Neural cell (in vitro differentiated cells): ENCODE measurements around the gene TGM1. TPM values are rescaled to one million over a fixed set of nuclear protein-coding genes. Genes with fewer than 3 reads are reported as not detected.

Experiments used
- H2AFZ ChIP-seq: fragments of 200-600, 300-800 bp; sonication (generic), shearing (Covaris generic); 2 replicates; pipeline ENCODE4 v1.6.0; 2014; ENCODE audit warnings: low read depth, mild to moderate bottlenecking, antibody characterized with exemption, low read length, moderate library complexity
- H3F3A ChIP-seq: fragments of 200-600 bp; shearing (Covaris generic); 2 replicates; pipeline ENCODE4 v1.6.1; 2016; ENCODE audit warnings: mild to moderate bottlenecking, moderate library complexity, mixed read lengths, antibody characterized with exemption, low read length; ENCODE audit not compliant: insufficient read depth, poor library complexity, severe bottlenecking
- H3K27ac ChIP-seq: fragments of 200-600, 300-800 bp; sonication (generic), shearing (Covaris generic); 2 replicates; pipeline ENCODE4 v1.5.1; 2014; ENCODE audit warnings: mild to moderate bottlenecking, low read length, moderate library complexity
- H3K27me3 ChIP-seq: fragments of 300-800, 200-600 bp; sonication (generic), shearing (Covaris generic); 2 replicates; pipeline ENCODE4 v1.6.0; 2014; ENCODE audit warnings: mild to moderate bottlenecking, low read depth, low read length, moderate library complexity; ENCODE audit not compliant: insufficient read depth
- H3K36me3 ChIP-seq: fragments of 300-800, 200-600 bp; sonication (generic), shearing (Covaris generic); 2 replicates; pipeline ENCODE4 v1.5.1; 2014; ENCODE audit warnings: mild to moderate bottlenecking, antibody characterized with exemption, low read length, moderate library complexity; ENCODE audit not compliant: insufficient read depth
- H3K4me2 ChIP-seq: fragments of 300-800, 200-600 bp; sonication (generic), shearing (Covaris generic); 2 replicates; pipeline ENCODE4 v1.6.0; 2014; ENCODE audit warnings: mild to moderate bottlenecking, low read length
- H3K4me3 ChIP-seq: fragments of 300-800, 200-600 bp; sonication (generic), shearing (Covaris generic); 2 replicates; pipeline ENCODE4 v1.5.1; 2014; ENCODE audit warnings: mild to moderate bottlenecking, low read length, moderate library complexity
- H3K79me2 ChIP-seq: fragments of 200-600 bp; shearing (Covaris generic); replicated peaks from 2 replicates; pipeline ENCODE4 v1.6.0; 2014; ENCODE audit warnings: mild to moderate bottlenecking, low read length, moderate library complexity; ENCODE audit not compliant: insufficient read depth
- H3K9ac ChIP-seq: fragments of 300-800, 200-600 bp; sonication (generic), shearing (Covaris generic); 2 replicates; pipeline ENCODE4 v1.6.1; 2016; ENCODE audit warnings: mild to moderate bottlenecking, low read length, mixed read lengths
- H3K9me2 ChIP-seq: fragments of 200-600 bp; shearing (Covaris generic); 2 replicates; pipeline ENCODE4 v1.6.1; 2016; ENCODE audit warnings: mild to moderate bottlenecking, low read length, mixed read lengths; ENCODE audit not compliant: insufficient read depth
- H3K9me3 ChIP-seq: fragments of 200-600, 300-800 bp; sonication (generic), shearing (Covaris generic); 2 replicates; pipeline ENCODE4 v1.6.1; 2016; ENCODE audit warnings: mild to moderate bottlenecking, mixed run types, low read length, moderate library complexity, mixed read lengths
- H4K20me1 ChIP-seq: fragments of 200-600 bp; shearing (Covaris generic); 2 replicates; pipeline ENCODE4 v1.6.1; 2016; ENCODE audit warnings: mild to moderate bottlenecking, mixed run types; ENCODE audit not compliant: insufficient read depth
- EP300 ChIP-seq: fragments of 450-650 bp; conservative IDR thresholded peaks from 2 replicates; pipeline ENCODE4 v1.6.1; 2014; ENCODE audit warnings: antibody characterized with exemption, mild to moderate bottlenecking, moderate library complexity; ENCODE audit not compliant: poor library complexity, severe bottlenecking
- EZH2 ChIP-seq: fragments of 200-600, 300-800 bp; shearing (Covaris generic), sonication (generic); IDR thresholded peaks from 2 replicates; pipeline ENCODE4 v1.6.1; 2014; ENCODE audit warnings: antibody characterized with exemption, low read length, borderline replicate concordance, mild to moderate bottlenecking; ENCODE audit not compliant: insufficient read depth, poor library complexity, severe bottlenecking
- MXI1 ChIP-seq: fragments of 450-650 bp; conservative IDR thresholded peaks from 2 replicates; pipeline ENCODE4 v1.6.1; 2014; ENCODE audit warnings: antibody characterized with exemption, mild to moderate bottlenecking; ENCODE audit not compliant: poor library complexity, severe bottlenecking
- POLR2AphosphoS5 ChIP-seq: IDR thresholded peaks from 2 replicates; pipeline ENCODE4 v1.6.1; 2012
- RAD21 ChIP-seq: fragments of 450-650 bp; conservative IDR thresholded peaks from 2 replicates; pipeline ENCODE4 v1.6.1; 2014; ENCODE audit warnings: antibody characterized with exemption, mild to moderate bottlenecking, moderate library complexity
- SMC3 ChIP-seq: fragments of 450-650 bp; conservative IDR thresholded peaks from 2 replicates; pipeline ENCODE4 v1.6.1; 2014; ENCODE audit warnings: antibody characterized with exemption, mild to moderate bottlenecking, moderate library complexity; ENCODE audit not compliant: poor library complexity
- TAF1 ChIP-seq: IDR thresholded peaks from 2 replicates; pipeline ENCODE4 v1.6.1; 2012; ENCODE audit warnings: low read depth
- polyA plus RNA-seq: library from polyadenylated mRNA; depleted of rRNA; stranded (reverse); fragments of >200 nt; gene quantifications from 2 replicates; pipeline ENCODE4 v1.2.3, GENCODE V29; 2014
- TF ChIP-seq, protein P1 (sequence below): fragments of 450-650 bp; IDR thresholded peaks from 2 replicates; pipeline ENCODE4 v1.5.1; 2014; ENCODE audit warnings: antibody characterized with exemption, mild to moderate bottlenecking, moderate library complexity; ENCODE audit not compliant: poor library complexity, severe bottlenecking
- TF ChIP-seq, protein P2 (sequence below): IDR thresholded peaks from 2 replicates; pipeline ENCODE4 v1.6.1; 2012; ENCODE audit warnings: borderline replicate concordance

TGM1 gene
- polyA plus RNA-seq, 1 donor from 2014 or later, result 3.6 TPM

DNA sequence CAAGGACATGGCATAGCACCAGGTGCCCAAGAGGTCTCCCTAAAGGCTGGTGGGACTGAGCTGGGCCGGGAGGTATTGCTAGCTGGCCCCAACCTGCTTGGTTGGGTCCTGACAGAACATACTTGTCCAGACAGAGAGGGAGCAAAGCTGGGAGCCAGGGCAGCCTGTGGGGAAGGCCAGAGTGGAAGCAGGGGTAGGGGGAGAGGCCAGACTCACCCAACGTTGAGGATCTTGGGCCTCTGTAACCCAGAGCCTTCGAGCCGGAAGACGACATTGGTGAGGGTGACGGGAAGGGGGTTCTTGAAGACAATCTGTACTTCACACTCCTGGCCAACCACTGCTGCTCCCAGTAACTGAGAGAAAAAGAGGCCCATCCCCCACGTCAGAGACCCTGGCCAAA, 9.0 kb downstream of the TGM1 start:
- TF ChIP-seq TAF1, result no peak
- no peak for TF ChIP-seq RAD21
- TF ChIP-seq, protein P1, sequence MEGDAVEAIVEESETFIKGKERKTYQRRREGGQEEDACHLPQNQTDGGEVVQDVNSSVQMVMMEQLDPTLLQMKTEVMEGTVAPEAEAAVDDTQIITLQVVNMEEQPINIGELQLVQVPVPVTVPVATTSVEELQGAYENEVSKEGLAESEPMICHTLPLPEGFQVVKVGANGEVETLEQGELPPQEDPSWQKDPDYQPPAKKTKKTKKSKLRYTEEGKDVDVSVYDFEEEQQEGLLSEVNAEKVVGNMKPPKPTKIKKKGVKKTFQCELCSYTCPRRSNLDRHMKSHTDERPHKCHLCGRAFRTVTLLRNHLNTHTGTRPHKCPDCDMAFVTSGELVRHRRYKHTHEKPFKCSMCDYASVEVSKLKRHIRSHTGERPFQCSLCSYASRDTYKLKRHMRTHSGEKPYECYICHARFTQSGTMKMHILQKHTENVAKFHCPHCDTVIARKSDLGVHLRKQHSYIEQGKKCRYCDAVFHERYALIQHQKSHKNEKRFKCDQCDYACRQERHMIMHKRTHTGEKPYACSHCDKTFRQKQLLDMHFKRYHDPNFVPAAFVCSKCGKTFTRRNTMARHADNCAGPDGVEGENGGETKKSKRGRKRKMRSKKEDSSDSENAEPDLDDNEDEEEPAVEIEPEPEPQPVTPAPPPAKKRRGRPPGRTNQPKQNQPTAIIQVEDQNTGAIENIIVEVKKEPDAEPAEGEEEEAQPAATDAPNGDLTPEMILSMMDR, result no peak
- TF ChIP-seq MXI1, result no peak
- TF ChIP-seq, protein P2, sequence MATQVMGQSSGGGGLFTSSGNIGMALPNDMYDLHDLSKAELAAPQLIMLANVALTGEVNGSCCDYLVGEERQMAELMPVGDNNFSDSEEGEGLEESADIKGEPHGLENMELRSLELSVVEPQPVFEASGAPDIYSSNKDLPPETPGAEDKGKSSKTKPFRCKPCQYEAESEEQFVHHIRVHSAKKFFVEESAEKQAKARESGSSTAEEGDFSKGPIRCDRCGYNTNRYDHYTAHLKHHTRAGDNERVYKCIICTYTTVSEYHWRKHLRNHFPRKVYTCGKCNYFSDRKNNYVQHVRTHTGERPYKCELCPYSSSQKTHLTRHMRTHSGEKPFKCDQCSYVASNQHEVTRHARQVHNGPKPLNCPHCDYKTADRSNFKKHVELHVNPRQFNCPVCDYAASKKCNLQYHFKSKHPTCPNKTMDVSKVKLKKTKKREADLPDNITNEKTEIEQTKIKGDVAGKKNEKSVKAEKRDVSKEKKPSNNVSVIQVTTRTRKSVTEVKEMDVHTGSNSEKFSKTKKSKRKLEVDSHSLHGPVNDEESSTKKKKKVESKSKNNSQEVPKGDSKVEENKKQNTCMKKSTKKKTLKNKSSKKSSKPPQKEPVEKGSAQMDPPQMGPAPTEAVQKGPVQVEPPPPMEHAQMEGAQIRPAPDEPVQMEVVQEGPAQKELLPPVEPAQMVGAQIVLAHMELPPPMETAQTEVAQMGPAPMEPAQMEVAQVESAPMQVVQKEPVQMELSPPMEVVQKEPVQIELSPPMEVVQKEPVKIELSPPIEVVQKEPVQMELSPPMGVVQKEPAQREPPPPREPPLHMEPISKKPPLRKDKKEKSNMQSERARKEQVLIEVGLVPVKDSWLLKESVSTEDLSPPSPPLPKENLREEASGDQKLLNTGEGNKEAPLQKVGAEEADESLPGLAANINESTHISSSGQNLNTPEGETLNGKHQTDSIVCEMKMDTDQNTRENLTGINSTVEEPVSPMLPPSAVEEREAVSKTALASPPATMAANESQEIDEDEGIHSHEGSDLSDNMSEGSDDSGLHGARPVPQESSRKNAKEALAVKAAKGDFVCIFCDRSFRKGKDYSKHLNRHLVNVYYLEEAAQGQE, result no peak
- TF ChIP-seq EZH2, result no peak
- TF ChIP-seq POLR2AphosphoS5, result no peak
- no peak for TF ChIP-seq SMC3
- no peak for TF ChIP-seq EP300
- no peaks in the 10 kb centered on the region for H4K20me1 ChIP-seq

DNA sequence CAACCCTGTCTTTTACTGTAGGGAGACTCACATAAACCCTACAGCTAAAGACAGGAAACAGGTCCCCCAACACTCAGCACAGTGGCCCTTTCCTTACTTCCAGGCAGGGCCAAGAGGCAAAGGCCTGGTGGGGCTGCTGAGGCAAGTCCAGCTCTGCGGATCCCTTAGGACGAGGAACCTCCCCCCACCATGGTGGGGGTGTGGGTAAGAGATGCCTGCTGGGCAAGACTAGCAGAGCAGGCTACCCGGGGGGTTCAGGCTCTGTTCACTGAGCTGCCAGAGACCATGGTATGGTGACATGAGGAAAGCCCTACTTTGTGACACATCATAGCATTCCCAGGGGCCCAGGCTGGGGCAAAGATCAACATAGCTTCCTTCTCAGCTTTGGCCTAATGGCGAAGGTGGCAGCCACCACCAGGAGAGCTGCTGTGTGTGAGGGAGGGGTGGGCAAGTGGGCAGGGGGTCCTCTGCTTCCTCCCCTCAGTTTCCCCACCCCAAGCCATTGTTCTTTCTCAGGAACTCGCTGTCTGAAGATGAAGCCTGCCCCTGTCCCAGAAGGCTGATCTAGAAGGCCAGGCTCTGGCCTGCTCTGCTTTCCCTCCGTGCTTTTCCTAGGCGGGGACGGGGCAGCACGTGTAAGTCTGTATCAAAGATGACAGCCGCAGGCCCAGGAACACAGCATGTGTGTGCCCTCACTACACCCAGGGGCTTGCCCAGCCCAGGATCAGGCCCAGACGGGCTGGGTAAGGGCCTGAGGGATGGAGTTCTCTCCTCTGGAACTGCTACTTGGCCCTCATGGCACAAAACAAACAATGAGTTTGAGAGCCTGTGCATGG, 10.5 kb downstream of the TGM1 start:
- H3K9me2 ChIP-seq, result no peaks in the 10 kb centered on the region
- no peaks in the 10 kb centered on the region for H3F3A ChIP-seq
- no peaks in the 10 kb centered on the region for H3K9me3 ChIP-seq
- H3K36me3 ChIP-seq, result no peaks in the 10 kb centered on the region
- no peaks in the 10 kb centered on the region for H3K27me3 ChIP-seq
- no peaks in the 10 kb centered on the region for H4K20me1 ChIP-seq
- no peak overlapping the region for H3K4me2 ChIP-seq
- no peak overlapping the region for H3K9ac ChIP-seq
- no peak overlapping the region for H3K27ac ChIP-seq
- H3K79me2 ChIP-seq, result no peaks in the 10 kb centered on the region
- TF ChIP-seq EZH2, result no peak
- TF ChIP-seq POLR2AphosphoS5, result no peak
- no peak for TF ChIP-seq RAD21
- TF ChIP-seq EP300, result no peak
- TF ChIP-seq, protein P1, result no peak
- TF ChIP-seq SMC3, result no peak
- TF ChIP-seq MXI1, result no peak
- no peak for TF ChIP-seq TAF1
- TF ChIP-seq, protein P2, result no peak
- H2AFZ ChIP-seq, result no peak overlapping the region
- H3K4me3 ChIP-seq, result no peak overlapping the region

More for the DNA sequence above, 9.0 kb downstream of the TGM1 start:
- Histone ChIP-seq H3K4me2 (no peak overlapping the region), H3K9me3 (no peaks in the 10 kb centered on the region), H3K36me3 (no peaks in the 10 kb centered on the region), H3K4me3 (no peak overlapping the region), H3K9ac (no peak overlapping the region), H3K27ac (no peak overlapping the region), H3K27me3 (no peaks in the 10 kb centered on the region), H3K79me2 (no peaks in the 10 kb centered on the region), H3F3A (no peaks in the 10 kb centered on the region), H2AFZ (no peak overlapping the region), H3K9me2 (no peaks in the 10 kb centered on the region)
